ENCODE results near the gene IL10RA. TPM values are rescaled to one million over a fixed set of nuclear protein-coding genes. Genes with fewer than 3 reads are reported as not detected.
"Not testable (repeated sequence)": the region's sequence is repeated elsewhere in the genome, so short reads cannot be mapped to it uniquely, and the experiment has no call there.

The IL10RA gene
- total RNA-seq, 2 experiments from 2014 or later, result 286 to 291 TPM

- H3K4me3 Mint-ChIP-seq; H3K27me3 Mint-ChIP-seq; H3K9me3 Mint-ChIP-seq; DNase-seq; H3K36me3 Mint-ChIP-seq (ENCODE audit: low read depth): not testable (repeated sequence)
- Mint-ChIP-seq H3K4me1 (peaks cover 95% of the 10 kb centered on the region), H3K27ac (peak overlapping the region; percentile 22)
- ChIA-PET CTCF (interaction anchor here (0.7 to 11.4 kb wide), 17 partner anchors 12 to 522 kb away, joined by 3 to 333 read pairs (median 15); partner anchors contain the start of gene IL10RA), POLR2A (interaction anchor here (2.0 to 14.8 kb wide), 3 partner anchors 23 to 104 kb away, joined by 13 to 878 read pairs (median 52); partner anchors contain the start of gene IL10RA)
These were observed 37.7 kb upstream of the IL10RA start for GRCh38 chr11:117948466-117948865.

GRCh38 chr11:117949062-117949461 lies 37.1 kb upstream of the IL10RA start:
- no peak for DNase-seq
- Mint-ChIP-seq H3K27me3 (no peaks in the 10 kb centered on the region), H3K27ac (peak overlapping the region; percentile 95), H3K9me3 (no peaks in the 10 kb centered on the region), H3K36me3 (ENCODE audit: low read depth) (peaks cover 4% of the 10 kb centered on the region), H3K4me1 (peaks cover 99% of the 10 kb centered on the region), H3K4me3 (peak overlapping the region; percentile 1)
- CTCF ChIA-PET, result interaction anchor here (0.9 to 11.4 kb wide), 9 partner anchors 25 to 132 kb away, joined by 3 to 333 read pairs (median 38); partner anchors contain the start of gene IL10RA
- POLR2A ChIA-PET, result interaction anchor here (1.0 to 14.8 kb wide), 5 partner anchors 23 to 104 kb away, joined by 3 to 878 read pairs (median 52); partner anchors contain the start of gene IL10RA

- Mint-ChIP-seq H3K36me3 (ENCODE audit: low read depth) (peaks cover 7% of the 10 kb centered on the region), H3K9me3 (no peaks in the 10 kb centered on the region), H3K27ac (peak overlapping the region; percentile 95), H3K4me1 (peaks cover 90% of the 10 kb centered on the region), H3K4me3 (peak overlapping the region; percentile 73), H3K27me3 (no peaks in the 10 kb centered on the region)
- CTCF ChIA-PET, result interaction anchor here (0.7 to 11.4 kb wide), 23 partner anchors 10 to 221 kb away, joined by 3 to 333 read pairs (median 6); partner anchors contain the start of gene IL10RA
- peak; percentile 78 for DNase-seq
- POLR2A ChIA-PET, result interaction anchor here (0.8 to 14.8 kb wide), 13 partner anchors 10 to 135 kb away, joined by 3 to 878 read pairs (median 9); partner anchors contain the start of gene IL10RA
These were observed 35.9 kb upstream of the IL10RA start for GRCh38 chr11:117950301-117950700.

GRCh38 chr11:117950993-117951961 lies 34.9 kb upstream of the IL10RA start:
- CTCF ChIA-PET, result interaction anchor here (0.6 to 11.4 kb wide), 28 partner anchors 9 to 220 kb away, joined by 3 to 333 read pairs (median 6); partner anchors contain the start of gene IL10RA
- H3K27ac Mint-ChIP-seq, result peak overlapping the region; percentile 95
- H3K27me3 Mint-ChIP-seq, result no peaks in the 10 kb centered on the region

GRCh38 chr11:117953024-117953671 lies 33.0 kb upstream of the IL10RA start:
- no peak for DNase-seq
- CTCF ChIA-PET, result interaction anchor here (1.0 to 11.4 kb wide), 13 partner anchors 7 to 245 kb away, joined by 3 to 333 read pairs (median 9); partner anchors contain the start of gene IL10RA

More at GRCh38 chr11:117950993-117951961, 34.9 kb upstream of the IL10RA start:
- peaks cover 3% of the 10 kb centered on the region for H3K9me3 Mint-ChIP-seq
- POLR2A ChIA-PET, result interaction anchor here (0.7 to 14.8 kb wide), 22 partner anchors 9 to 136 kb away, joined by 3 to 878 read pairs (median 4); partner anchors contain the start of genes FXYD2 and IL10RA
- H3K4me3 Mint-ChIP-seq, result peak overlapping the region; percentile 73
- H3K4me1 Mint-ChIP-seq, result peaks cover 80% of the 10 kb centered on the region
- peaks cover 11% of the 10 kb centered on the region for H3K36me3 Mint-ChIP-seq (ENCODE audit: low read depth)
- DNase-seq, result peak; percentile 69

GRCh38 chr11:117958949-117959348 lies 27.2 kb upstream of the IL10RA start:
- Mint-ChIP-seq H3K36me3 (ENCODE audit: low read depth) (peaks cover 56% of the 10 kb centered on the region), H3K4me3 (no peak overlapping the region), H3K27ac (peak overlapping the region; percentile 24), H3K9me3 (peaks cover 37% of the 10 kb centered on the region), H3K4me1 (peaks cover 42% of the 10 kb centered on the region), H3K27me3 (no peaks in the 10 kb centered on the region)
- ChIA-PET POLR2A (no interaction called here), CTCF (no interaction called here)
- no peak for DNase-seq

More at GRCh38 chr11:117953024-117953671, 33.0 kb upstream of the IL10RA start:
- Mint-ChIP-seq H3K27ac (peak overlapping the region; percentile 95), H3K36me3 (ENCODE audit: low read depth) (peaks cover 30% of the 10 kb centered on the region), H3K27me3 (no peaks in the 10 kb centered on the region), H3K4me3 (peak overlapping the region; percentile 26), H3K9me3 (peaks cover 20% of the 10 kb centered on the region), H3K4me1 (peaks cover 66% of the 10 kb centered on the region)
- POLR2A ChIA-PET, result interaction anchor here (0.8 to 14.8 kb wide), 9 partner anchors 19 to 130 kb away, joined by 3 to 878 read pairs (median 6); partner anchors contain the start of gene IL10RA

GRCh38 chr11:117959438-117960149 lies 26.6 kb upstream of the IL10RA start:
- DNase-seq, result no peak
- POLR2A ChIA-PET, result interaction anchor here (0.6 to 3.1 kb wide), 9 partner anchors 8 to 93 kb away, joined by 3 to 29 read pairs (median 7); partner anchors contain the start of gene IL10RA
- CTCF ChIA-PET, result interaction anchor here (1.0 to 2.2 kb wide), 8 partner anchors 9 to 151 kb away, joined by 3 to 14 read pairs (median 4); partner anchors contain the start of gene IL10RA
- peaks cover 38% of the 10 kb centered on the region for H3K4me1 Mint-ChIP-seq
- H3K9me3 Mint-ChIP-seq, result peaks cover 37% of the 10 kb centered on the region
- peaks cover 52% of the 10 kb centered on the region for H3K36me3 Mint-ChIP-seq (ENCODE audit: low read depth)
- peak overlapping the region; percentile 36 for H3K4me3 Mint-ChIP-seq
- no peaks in the 10 kb centered on the region for H3K27me3 Mint-ChIP-seq
- peak overlapping the region; percentile 82 for H3K27ac Mint-ChIP-seq

- peaks cover 37% of the 10 kb centered on the region for H3K9me3 Mint-ChIP-seq
- no peak overlapping the region for H3K27ac Mint-ChIP-seq
- POLR2A ChIA-PET, result interaction anchor here (0.6 to 3.1 kb wide), 9 partner anchors 9 to 92 kb away, joined by 3 to 29 read pairs (median 7); partner anchors contain the start of gene IL10RA
- H3K4me3 Mint-ChIP-seq, result no peak overlapping the region
- H3K36me3 Mint-ChIP-seq (ENCODE audit: low read depth), result peaks cover 52% of the 10 kb centered on the region
- H3K4me1 Mint-ChIP-seq, result peaks cover 38% of the 10 kb centered on the region
- no peaks in the 10 kb centered on the region for H3K27me3 Mint-ChIP-seq
- CTCF ChIA-PET, result interaction anchor here (0.8 to 2.2 kb wide), 10 partner anchors 9 to 151 kb away, joined by 3 to 14 read pairs (median 3); partner anchors contain the start of gene IL10RA
- no peak for DNase-seq
These were observed 25.8 kb upstream of the IL10RA start for GRCh38 chr11:117960406-117960805.

- DNase-seq, result no peak
- CTCF ChIA-PET, result interaction anchor here (0.6 kb wide), 1 partner anchor 91 kb away, joined by 3 read pairs; no protein-coding TSS in a partner anchor
- Mint-ChIP-seq H3K36me3 (ENCODE audit: low read depth) (peaks cover 42% of the 10 kb centered on the region), H3K27me3 (no peaks in the 10 kb centered on the region), H3K4me3 (no peak overlapping the region), H3K4me1 (peaks cover 36% of the 10 kb centered on the region), H3K9me3 (peaks cover 30% of the 10 kb centered on the region), H3K27ac (no peak overlapping the region)
- POLR2A ChIA-PET, result interaction anchor here (3.1 kb wide), 1 partner anchor 25 kb away, joined by 29 read pairs; the partner anchor contains the start of gene IL10RA
These were observed 24.3 kb upstream of the IL10RA start for GRCh38 chr11:117961896-117962295.

- Mint-ChIP-seq H3K9me3 (peaks cover 20% of the 10 kb centered on the region), H3K4me1 (peaks cover 35% of the 10 kb centered on the region), H3K27ac (no peak overlapping the region), H3K27me3 (no peaks in the 10 kb centered on the region), H3K36me3 (ENCODE audit: low read depth) (peaks cover 33% of the 10 kb centered on the region), H3K4me3 (no peak overlapping the region)
- CTCF ChIA-PET, result interaction anchor here (1.2 kb wide), 1 partner anchor 37 kb away, joined by 3 read pairs; no protein-coding TSS in a partner anchor
- DNase-seq, result no peak
- POLR2A ChIA-PET, result no interaction called here
These were observed 23.4 kb upstream of the IL10RA start for GRCh38 chr11:117962826-117963225.

- no peaks in the 10 kb centered on the region for H3K9me3 Mint-ChIP-seq
- POLR2A ChIA-PET, result interaction anchor here (0.7 to 1.3 kb wide), 2 partner anchors 16 to 20 kb away, joined by 3 read pairs; partner anchors contain the start of gene IL10RA
- no peak overlapping the region for H3K27ac Mint-ChIP-seq
- H3K36me3 Mint-ChIP-seq (ENCODE audit: low read depth), result peaks cover 9% of the 10 kb centered on the region
- peaks cover 39% of the 10 kb centered on the region for H3K4me1 Mint-ChIP-seq
- no peaks in the 10 kb centered on the region for H3K27me3 Mint-ChIP-seq
- H3K4me3 Mint-ChIP-seq, result no peak overlapping the region
- CTCF ChIA-PET, result interaction anchor here (1.0 to 1.3 kb wide), 2 partner anchors 16 to 23 kb away, joined by 3 read pairs; no protein-coding TSS in a partner anchor
- DNase-seq, result no peak
These were observed 19.3 kb upstream of the IL10RA start for GRCh38 chr11:117966908-117967307.
